ES-I3 (cell line): Measurements from ENCODE around the gene SPRN.
A peak's percentile ranks its signal among the peaks of the same experiment; 100 is the strongest.

Experiments
- H3K36me3 ChIP-seq: 2 replicates; pipeline ENCODE4 v1.6.1; 2013; ENCODE audit warnings: mild to moderate bottlenecking, low read length, control low read depth, moderate library complexity; ENCODE audit not compliant: insufficient read depth
- H3K4me1 ChIP-seq: 2 replicates; pipeline ENCODE4 v1.6.1; 2013; ENCODE audit warnings: mild to moderate bottlenecking, control low read depth, low read length; ENCODE audit not compliant: insufficient read depth
- H3K9ac ChIP-seq: 2 replicates; pipeline ENCODE4 v1.6.1; 2013; ENCODE audit warnings: low read depth, mild to moderate bottlenecking, low read length, moderate library complexity
- H3K9me3 ChIP-seq: 2 replicates; pipeline ENCODE4 v1.6.1; 2013; ENCODE audit warnings: mild to moderate bottlenecking, low read length, moderate library complexity; ENCODE audit not compliant: control insufficient read depth, insufficient read depth

The SPRN gene

DNA sequence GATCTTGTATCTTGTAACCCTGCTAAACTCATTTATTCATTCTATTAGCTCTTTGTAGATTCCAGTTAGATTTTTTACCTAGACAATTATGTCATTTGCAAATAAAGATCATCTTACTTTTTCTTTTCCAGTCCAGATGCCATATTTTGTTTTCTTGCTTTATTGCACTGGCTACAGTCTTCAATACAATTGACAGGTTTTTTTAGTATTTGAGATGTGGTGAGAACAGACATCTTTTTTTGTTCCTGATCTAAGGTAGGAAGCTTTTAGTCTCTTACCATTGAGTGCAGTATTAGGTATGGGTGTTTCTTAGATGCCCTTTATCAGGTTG lies 12.1 kb downstream of the SPRN start:
- H3K4me1 ChIP-seq, result no peaks in the 10 kb centered on the region

DNA sequence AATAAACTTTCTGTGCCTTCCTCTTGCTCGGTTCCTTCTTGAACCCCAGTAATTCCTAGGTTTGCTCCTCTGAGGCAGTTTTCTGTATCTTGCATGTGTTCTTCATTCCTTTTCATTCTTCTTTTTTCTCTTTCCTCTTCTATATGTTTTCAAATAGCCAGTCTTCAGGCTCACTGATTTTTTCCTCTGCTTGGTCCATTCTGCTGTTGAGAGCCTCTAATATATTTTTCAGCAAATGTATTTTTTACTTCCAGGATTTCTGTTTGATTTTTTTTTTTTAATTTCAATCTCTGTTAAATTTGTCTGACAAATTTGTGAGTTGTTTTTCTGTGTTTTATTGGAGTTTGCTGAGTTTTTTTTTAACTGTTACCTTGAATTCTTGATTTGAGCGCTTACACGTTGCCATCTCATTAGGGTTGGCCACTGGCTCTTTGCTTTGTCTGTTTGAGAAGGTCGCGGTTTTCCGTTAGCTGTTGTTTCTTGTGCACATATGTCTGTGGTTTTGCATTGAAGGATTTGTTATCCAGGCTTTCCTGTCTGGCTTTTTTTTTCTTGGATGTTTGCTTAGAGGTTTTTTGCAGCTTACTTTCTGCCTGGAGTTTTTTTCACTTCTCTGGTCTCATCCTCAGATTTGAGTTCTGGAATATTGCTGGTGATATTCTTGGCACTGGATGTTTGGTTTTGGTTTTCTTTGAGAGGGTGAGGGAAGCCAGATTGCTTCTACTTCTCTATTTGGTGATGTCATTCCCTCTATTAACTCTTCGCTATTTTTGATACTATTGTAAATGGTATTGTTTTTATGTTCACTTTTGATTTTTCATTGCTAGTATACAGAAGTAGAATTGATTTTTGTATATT lies 12.7 kb downstream of the SPRN start:
- Histone ChIP-seq H3K36me3 (peaks cover 21% of the 10 kb centered on the region), H3K4me1 (no peaks in the 10 kb centered on the region), H3K9me3 (peaks cover 16% of the 10 kb centered on the region), H3K9ac (no peak overlapping the region)

More for the DNA sequence above, 12.1 kb downstream of the SPRN start:
- Histone ChIP-seq H3K9me3 (peaks cover 16% of the 10 kb centered on the region), H3K9ac (no peak overlapping the region), H3K36me3 (peaks cover 21% of the 10 kb centered on the region)

DNA sequence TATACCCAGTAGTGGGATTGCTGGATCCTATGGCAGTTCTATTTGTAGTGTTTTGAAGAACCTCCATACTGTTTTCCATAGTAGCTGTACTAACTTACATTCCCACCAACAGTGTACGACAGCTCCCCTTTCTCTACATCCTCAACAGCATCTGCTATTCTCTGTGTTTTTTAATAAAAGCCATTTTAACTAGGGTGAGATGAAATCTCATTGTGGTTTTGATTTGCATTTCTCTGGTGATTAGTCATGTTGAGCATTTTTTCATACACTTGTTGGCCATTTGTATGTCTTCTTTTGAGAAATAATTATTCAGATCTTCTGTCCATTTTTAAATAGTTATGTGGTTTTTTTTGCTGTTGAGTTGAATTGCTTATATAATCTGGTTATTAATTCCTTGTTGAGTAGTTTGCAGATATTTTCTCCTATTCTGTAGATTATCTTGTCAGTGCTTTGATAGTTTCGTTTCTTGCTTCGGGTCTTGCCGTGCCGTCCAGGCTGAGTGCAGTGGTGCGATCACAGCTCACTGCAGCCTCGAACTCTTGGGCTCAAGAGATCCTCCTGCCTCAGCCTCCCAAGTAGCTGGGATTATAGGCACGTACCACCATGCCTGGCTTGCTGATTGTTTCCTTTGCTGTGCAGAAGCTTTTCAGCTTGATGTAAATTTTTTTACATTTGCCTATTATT lies 18.4 kb downstream of the SPRN start:
- 0 out of 2 replicates have a peak, but pooled peaks cover 3% of the 10 kb centered on the region for H3K9me3 ChIP-seq
- H3K4me1 ChIP-seq, result no peaks in the 10 kb centered on the region
- peaks cover 10% of the 10 kb centered on the region for H3K36me3 ChIP-seq
- no peak overlapping the region for H3K9ac ChIP-seq

DNA sequence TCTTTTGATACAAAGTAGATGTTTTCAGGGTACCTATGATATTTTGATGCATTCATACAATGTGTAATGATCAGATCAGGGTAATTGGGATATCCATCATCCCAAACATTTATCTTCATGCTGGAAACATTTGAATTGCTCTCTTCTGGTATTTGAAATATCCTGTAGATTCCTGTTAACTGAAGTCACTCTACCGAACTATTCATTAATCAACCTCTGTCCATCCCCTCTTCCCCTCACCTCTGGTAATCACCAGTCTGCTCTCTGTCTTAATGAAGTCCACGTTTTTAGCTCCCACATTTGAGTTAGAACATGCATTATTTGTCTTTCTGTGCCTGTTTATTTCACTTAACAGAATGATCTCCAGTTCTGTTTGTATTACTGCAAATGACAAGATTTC lies 19.2 kb downstream of the SPRN start:
- H3K36me3 ChIP-seq, result peaks cover 11% of the 10 kb centered on the region

DNA sequence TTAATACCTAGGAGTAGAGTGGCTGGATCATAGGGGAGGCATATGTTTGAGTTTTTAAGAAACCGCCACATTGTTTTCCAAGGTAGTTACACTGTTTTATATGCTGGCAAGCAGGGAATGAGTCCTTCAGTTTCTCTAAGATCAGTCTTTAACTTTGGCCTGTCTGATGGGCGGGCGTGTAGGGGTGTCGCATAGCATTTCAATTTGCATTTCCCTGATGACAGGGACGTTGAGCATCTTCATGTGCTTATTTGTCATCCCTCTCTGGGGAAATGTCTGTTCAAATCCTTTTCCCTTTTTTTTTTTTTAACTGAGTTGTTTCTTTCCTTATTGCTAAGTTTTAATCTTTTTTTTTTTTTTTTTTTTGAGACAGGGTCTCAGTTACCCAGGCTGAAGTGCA lies 20.6 kb downstream of the SPRN start:
- no peaks in the 10 kb centered on the region for H3K4me1 ChIP-seq
- no peak overlapping the region for H3K9ac ChIP-seq
- peaks cover 10% of the 10 kb centered on the region for H3K36me3 ChIP-seq
- no peaks in the 10 kb centered on the region for H3K9me3 ChIP-seq

More for the DNA sequence above, 19.2 kb downstream of the SPRN start:
- Histone ChIP-seq H3K9me3 (0 out of 2 replicates have a peak, but pooled peaks cover 3% of the 10 kb centered on the region), H3K4me1 (no peaks in the 10 kb centered on the region), H3K9ac (no peak overlapping the region)

DNA sequence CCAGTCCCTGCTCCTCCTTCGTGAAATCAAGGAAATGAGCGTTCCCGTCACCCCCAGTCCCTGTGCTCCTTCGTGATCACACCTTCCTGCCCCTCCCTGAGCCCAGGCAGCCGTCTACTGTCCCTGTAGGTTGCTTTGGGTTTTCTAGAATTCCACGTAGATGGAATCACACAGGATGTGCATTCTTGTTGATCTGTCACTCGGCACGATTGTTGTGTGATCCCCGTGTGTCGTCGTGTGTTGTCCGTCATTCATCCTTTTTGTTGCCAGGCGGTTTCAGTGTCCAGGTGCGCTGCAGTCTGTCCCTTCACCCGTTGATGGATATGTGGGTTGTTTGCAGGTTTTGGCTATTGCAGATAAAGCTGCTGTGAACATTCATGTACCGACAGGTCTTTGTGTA lies 21.1 kb downstream of the SPRN start:
- Histone ChIP-seq H3K4me1 (no peaks in the 10 kb centered on the region), H3K36me3 (peaks cover 7% of the 10 kb centered on the region), H3K9ac (no peak overlapping the region)

DNA sequence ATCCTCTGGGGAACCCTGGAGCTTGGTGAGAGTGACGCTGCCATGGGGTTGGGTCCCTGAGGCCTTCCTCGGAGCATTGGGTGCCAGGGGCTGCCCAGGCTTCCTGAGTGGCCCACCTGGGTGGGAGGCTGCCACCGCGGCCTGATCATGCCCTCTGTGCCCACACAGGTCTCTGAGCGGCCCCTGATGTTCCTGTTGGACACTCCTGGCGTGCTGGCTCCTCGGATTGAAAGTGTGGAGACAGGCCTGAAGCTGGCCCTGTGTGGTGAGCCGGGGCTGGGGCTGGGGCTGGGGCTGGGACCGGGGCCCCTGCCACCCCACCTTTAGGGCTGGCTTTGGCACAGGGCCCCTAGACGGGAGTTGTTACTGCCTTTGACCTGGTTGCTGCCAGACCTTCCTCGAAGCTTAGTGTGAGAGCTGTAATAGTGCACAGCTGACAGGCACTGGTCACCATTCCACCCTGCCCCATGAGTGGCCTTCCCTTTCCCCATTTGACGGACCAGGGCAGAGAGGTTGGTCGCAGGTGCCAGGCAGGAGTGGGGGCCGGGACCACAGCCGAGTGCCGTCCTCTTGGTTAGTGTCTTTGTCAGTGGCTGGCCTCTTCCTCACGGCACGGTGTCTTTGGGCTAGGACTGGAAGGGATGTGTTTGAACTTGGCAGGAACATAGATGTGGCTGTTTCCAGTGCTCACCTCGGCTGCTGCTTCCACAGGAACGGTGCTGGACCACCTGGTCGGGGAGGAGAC lies 22.3 kb downstream of the SPRN start:
- Histone ChIP-seq H3K4me1 (no peaks in the 10 kb centered on the region), H3K36me3 (peaks cover 6% of the 10 kb centered on the region), H3K9me3 (no peaks in the 10 kb centered on the region), H3K9ac (no peak overlapping the region)

More for the DNA sequence above, 21.1 kb downstream of the SPRN start:
- no peaks in the 10 kb centered on the region for H3K9me3 ChIP-seq

DNA sequence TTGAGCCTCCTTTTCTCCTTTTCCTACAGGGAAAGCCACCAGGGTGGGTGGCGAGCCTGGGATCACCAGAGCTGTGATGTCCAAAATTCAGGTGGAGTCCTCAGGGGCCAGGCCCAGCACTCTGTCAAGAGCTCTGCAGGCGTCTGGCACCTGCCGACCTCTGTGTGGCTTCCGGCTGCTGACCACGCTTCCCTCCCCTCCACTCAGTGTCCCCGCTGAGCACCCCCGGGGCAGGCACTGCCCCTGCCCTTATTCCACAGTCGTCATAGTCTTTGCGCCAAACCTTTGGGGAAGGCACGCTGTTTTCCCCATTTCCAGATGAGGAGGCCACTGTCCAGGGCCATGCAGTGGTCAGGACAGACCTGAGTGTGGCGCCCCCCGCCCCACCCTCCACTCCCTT lies 22.9 kb downstream of the SPRN start:
- Histone ChIP-seq H3K36me3 (peaks cover 6% of the 10 kb centered on the region), H3K4me1 (no peaks in the 10 kb centered on the region), H3K9me3 (no peaks in the 10 kb centered on the region), H3K9ac (no peak overlapping the region)

DNA sequence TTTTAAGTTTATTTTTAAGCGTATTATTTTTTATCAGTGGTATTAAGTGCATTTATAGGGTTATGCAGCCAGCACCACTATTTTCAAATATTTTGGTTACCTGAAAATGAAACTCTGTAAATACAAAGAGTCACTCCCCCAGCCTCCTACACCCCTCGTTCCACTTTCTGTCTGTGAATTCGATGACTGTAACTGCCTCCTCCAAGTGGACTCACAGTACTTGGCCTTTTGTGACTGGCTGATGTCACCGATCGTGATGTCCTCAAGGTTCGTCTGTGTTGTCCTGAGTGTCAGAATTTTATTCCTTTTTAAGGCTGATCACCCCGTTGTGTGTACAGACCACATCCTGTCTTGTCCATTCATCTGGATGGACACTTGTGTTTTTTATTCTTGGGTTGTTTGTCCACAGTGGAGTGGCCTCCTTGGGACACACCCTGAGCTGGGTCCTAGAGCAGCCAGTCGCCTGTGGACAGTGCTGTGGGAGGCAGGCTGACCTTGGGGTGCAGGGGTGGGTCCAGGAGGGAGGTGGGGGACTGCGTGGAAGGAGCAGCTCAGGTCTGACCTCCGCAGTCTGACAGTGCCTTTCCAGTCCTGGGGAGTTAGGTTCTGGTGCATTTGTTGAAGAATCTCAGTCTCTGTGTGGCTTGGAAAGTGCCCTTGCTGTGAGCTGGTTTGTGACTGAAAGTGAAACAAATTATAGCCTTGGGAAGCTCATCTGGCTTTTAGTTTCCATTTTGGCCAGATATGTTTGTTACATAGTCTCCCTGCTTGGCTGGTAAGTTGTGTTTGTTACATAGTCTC lies 23.6 kb downstream of the SPRN start:
- Histone ChIP-seq H3K36me3 (peaks cover 6% of the 10 kb centered on the region), H3K9me3 (no peaks in the 10 kb centered on the region), H3K4me1 (no peaks in the 10 kb centered on the region), H3K9ac (no peak overlapping the region)

DNA sequence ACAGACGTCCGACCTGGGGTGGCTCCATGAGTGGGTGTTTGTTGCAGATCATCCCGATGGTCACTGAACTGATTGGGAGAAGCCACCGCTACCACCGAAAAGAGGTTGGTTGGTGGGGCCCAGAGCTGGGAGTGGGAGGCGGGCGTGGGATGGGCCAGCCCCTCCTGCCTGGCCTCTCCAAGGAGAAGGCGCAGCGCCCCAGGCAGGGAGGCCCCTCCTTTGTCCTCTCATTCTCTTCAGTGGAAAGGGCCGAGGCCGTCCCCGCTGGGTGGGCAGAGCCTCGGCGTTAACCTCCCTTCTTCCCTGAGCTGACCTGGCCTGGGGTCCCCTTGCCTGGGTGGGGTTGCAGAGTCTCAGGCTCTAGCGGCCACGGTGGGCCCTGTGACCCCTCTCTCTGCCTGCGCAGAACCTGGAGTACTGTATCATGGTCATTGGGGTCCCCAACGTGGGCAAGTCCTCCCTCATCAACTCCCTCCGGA lies 25.3 kb downstream of the SPRN start:
- Histone ChIP-seq H3K9ac (no peak overlapping the region), H3K36me3 (peaks cover 4% of the 10 kb centered on the region), H3K9me3 (no peaks in the 10 kb centered on the region)

DNA sequence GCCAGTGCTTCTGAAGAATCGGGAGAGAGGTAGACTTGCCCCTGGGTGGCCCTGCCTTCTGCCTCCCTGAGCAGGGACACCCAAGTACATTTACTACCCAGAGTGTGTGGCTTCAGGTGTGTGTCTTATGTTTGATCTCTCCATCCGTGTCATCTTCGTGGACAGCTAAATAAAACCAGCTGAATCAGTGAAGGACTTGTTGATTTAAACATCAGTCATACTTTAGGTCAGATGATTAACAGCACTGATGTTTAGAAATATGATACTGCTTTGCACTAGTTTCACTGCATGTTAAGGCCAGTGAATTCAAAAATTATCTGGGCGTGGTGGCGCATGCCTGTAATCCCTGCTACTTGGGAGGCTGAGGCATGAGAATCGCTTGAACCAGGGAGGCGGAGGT lies 26.5 kb downstream of the SPRN start:
- no peaks in the 10 kb centered on the region for H3K4me1 ChIP-seq
- H3K9me3 ChIP-seq, result no peaks in the 10 kb centered on the region
- H3K9ac ChIP-seq, result no peak overlapping the region
- H3K36me3 ChIP-seq, result peaks cover 4% of the 10 kb centered on the region

More for the DNA sequence above, 25.3 kb downstream of the SPRN start:
- no peaks in the 10 kb centered on the region for H3K4me1 ChIP-seq

DNA sequence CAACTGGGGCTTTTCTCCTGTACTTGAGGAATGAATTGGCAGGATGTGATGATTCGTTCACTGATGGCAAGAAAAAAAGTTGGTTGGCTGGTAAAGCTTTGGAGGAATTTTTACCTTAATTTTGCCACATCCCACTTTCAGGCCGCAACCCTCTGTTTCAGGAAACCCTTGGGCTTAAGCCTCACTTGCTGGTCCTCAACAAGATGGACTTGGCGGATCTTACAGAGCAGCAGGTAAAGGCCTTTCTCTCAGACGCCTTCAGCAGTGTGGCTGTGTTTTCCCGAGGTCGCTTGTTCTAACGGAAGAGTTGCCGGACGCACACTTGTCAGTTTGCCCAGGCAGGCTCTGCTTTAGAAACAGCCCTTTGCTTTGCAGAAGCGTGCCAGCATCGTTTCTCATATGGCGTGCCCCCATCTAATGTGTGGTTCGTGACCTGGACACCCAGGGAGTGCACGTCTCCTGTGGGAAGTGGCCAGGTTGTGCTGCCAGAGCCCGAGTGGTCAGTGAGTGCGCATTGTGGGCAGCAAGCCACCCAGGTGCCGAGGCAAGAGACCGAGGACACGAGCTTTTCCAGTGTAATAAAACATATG lies 28.3 kb downstream of the SPRN start:
- no peaks in the 10 kb centered on the region for H3K9me3 ChIP-seq
- no peaks in the 10 kb centered on the region for H3K4me1 ChIP-seq
- H3K36me3 ChIP-seq, result peaks cover 4% of the 10 kb centered on the region
- no peak overlapping the region for H3K9ac ChIP-seq

DNA sequence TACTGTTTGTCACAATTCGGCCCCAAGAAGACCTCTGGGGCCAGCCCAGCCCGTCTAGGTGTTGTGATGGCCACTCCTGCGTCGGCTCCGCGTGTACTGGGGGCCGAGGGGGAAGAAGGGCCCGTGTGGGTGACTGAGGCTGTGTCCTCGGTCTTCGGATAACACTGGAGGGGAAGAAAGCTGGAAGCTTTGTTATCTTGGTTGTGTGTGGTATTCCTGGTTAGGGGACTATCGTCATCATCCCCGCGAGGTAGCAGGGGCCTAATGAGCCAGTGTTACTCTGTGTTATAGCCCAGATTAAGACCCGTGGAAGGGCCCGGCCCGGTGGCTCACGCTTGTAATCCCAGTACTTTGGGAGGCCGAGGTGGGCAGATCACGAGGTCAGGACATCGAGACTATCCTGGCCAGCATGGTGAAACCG lies 29.6 kb downstream of the SPRN start:
- Histone ChIP-seq H3K9me3 (no peaks in the 10 kb centered on the region), H3K9ac (peak overlapping the region; percentile 88), H3K4me1 (peaks cover 5% of the 10 kb centered on the region; the same call in 1 of the 2 replicates), H3K36me3 (no peaks in the 10 kb centered on the region; the same call in none of the 2 replicates)
